Mesothelial cell of epicardium (in vitro differentiated cells): ENCODE data around the gene TFB2M. TPM values are rescaled to one million over a fixed set of nuclear protein-coding genes. Genes with fewer than 3 reads are reported as not detected.

Experiments used
- DNase-seq, 2 experiments: peaks; one replicate each; pipeline ENCODE4 v3.0.0; 2021; ENCODE audit warnings: low spot score in 2 of 2; ENCODE audit not compliant: unreplicated experiment in 2 of 2
- H3K27ac Mint-ChIP-seq: 2 replicates; pipeline ENCODE4 v1.8.0; 2021; ENCODE audit warnings: mixed read lengths
- H3K27me3 Mint-ChIP-seq: 2 replicates; pipeline ENCODE4 v1.8.0; 2021; ENCODE audit warnings: low read depth, mixed read lengths
- H3K36me3 Mint-ChIP-seq: 2 replicates; pipeline ENCODE4 v1.8.0; 2021; ENCODE audit warnings: mixed read lengths
- H3K4me1 Mint-ChIP-seq: 2 replicates; pipeline ENCODE4 v1.8.0; 2021; ENCODE audit warnings: mixed read lengths
- H3K4me3 Mint-ChIP-seq: 2 replicates; pipeline ENCODE4 v1.8.0; 2021; ENCODE audit warnings: mild to moderate bottlenecking, moderate library complexity, mixed read lengths
- H3K9me3 Mint-ChIP-seq: 2 replicates; pipeline ENCODE4 v1.8.0; 2021; ENCODE audit warnings: mixed read lengths
- CTCF ChIP-seq: fragments of 200-600 bp; sonication (generic); IDR thresholded peaks from one replicate; pipeline ENCODE4 v1.5.0; 2021; ENCODE audit warnings: antibody characterized with exemption; ENCODE audit not compliant: unreplicated experiment
- total RNA-seq: library from RNA; stranded (reverse); gene quantifications from 3 replicates; pipeline ENCODE4 v1.2.1, GENCODE V29; 2021

Gene TFB2M
- total RNA-seq, 1 donor from 2014 or later: 12.1 TPM

- no peak for TF ChIP-seq CTCF
- Mint-ChIP-seq H3K9me3 (no peaks in the 10 kb centered on the region), H3K27ac (no peak overlapping the region), H3K27me3 (peaks cover 7% of the 10 kb centered on the region), H3K4me3 (peak overlapping the region; percentile 82), H3K4me1 (peaks cover 16% of the 10 kb centered on the region), H3K36me3 (no peaks in the 10 kb centered on the region)
- no peak for DNase-seq
These were observed 59.7 kb downstream of the TFB2M start for GRCh38 chr1:246506367-246506673.

- Mint-ChIP-seq H3K4me3 (no peak overlapping the region), H3K27ac (no peak overlapping the region), H3K9me3 (no peaks in the 10 kb centered on the region), H3K27me3 (peaks cover 7% of the 10 kb centered on the region), H3K4me1 (peaks cover 16% of the 10 kb centered on the region), H3K36me3 (no peaks in the 10 kb centered on the region)
- DNase-seq: no peak
- no peak for TF ChIP-seq CTCF
These were observed 62.7 kb downstream of the TFB2M start for GRCh38 chr1:246503341-246503740.

- Mint-ChIP-seq H3K4me3 (no peak overlapping the region), H3K36me3 (no peaks in the 10 kb centered on the region), H3K27ac (no peak overlapping the region), H3K9me3 (no peaks in the 10 kb centered on the region), H3K27me3 (no peaks in the 10 kb centered on the region), H3K4me1 (peaks cover 2% of the 10 kb centered on the region)
- DNase-seq: no peak
- TF ChIP-seq CTCF: peak; percentile 95
These were observed 68.6 kb downstream of the TFB2M start for GRCh38 chr1:246497331-246497915.

GRCh38 chr1:246492611-246493245 lies 73.3 kb downstream of the TFB2M start:
- Mint-ChIP-seq H3K27me3 (no peaks in the 10 kb centered on the region), H3K4me3 (no peak overlapping the region), H3K9me3 (no peaks in the 10 kb centered on the region), H3K4me1 (peaks cover 8% of the 10 kb centered on the region), H3K36me3 (no peaks in the 10 kb centered on the region), H3K27ac (no peak overlapping the region)
- peak; percentile 27 for TF ChIP-seq CTCF
- DNase-seq: peak in 1 of 2 experiments; percentile 78

- no peak for TF ChIP-seq CTCF
- Mint-ChIP-seq H3K36me3 (no peaks in the 10 kb centered on the region), H3K9me3 (no peaks in the 10 kb centered on the region), H3K4me3 (no peak overlapping the region), H3K4me1 (peaks cover 8% of the 10 kb centered on the region), H3K27me3 (no peaks in the 10 kb centered on the region), H3K27ac (no peak overlapping the region)
- no peak for DNase-seq
These were observed 74.5 kb downstream of the TFB2M start for GRCh38 chr1:246491551-246492053.

Other genes starting within 250 kb of the TFB2M start
- gene SMYD3, start 59.0 kb downstream of the TFB2M start, total RNA-seq: 33.1 to 37.3 TPM (median 34.9 TPM) in 3 replicates
- 18.0 to 21.1 TPM (median 21.0 TPM) in 3 replicates for gene CNST, start 195 bp upstream of the TFB2M start, total RNA-seq
- gene SCCPDH, start 158.1 kb upstream of the TFB2M start, total RNA-seq: 34.3 to 35.3 TPM (median 35.1 TPM) in 3 replicates